Measurements from ENCODE around the gene SPATA45.
"Not testable (repeated sequence)": the region's sequence is repeated elsewhere in the genome, so short reads cannot be mapped to it uniquely, and the experiment has no call there.

The SPATA45 gene

DNA sequence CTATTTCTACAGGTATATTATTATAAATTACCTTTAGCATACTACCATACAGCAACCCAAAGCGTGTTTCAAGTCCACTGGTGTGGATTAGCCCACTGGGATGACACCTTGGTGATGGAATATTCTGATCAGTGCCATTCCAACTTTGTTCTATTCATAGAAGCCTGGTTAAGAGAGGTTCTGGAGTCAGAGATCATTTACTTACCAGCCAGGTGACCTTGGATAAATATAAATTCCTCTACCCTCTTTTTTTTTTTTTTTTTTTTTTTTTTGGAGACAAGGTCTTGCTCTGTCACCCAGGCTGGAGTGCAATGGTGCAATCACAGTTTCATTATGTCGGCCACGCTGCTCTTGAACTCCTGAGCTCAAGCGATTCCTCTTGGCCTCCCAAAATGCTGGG, at the start of gene SPATA45:
Gene SPATA45 (minus strand): TSS at position 101 of the 400 bp plus-strand sequence. CDS start 11,500 bp downstream, outside the sequence.
- no peak for DNase-seq

DNA sequence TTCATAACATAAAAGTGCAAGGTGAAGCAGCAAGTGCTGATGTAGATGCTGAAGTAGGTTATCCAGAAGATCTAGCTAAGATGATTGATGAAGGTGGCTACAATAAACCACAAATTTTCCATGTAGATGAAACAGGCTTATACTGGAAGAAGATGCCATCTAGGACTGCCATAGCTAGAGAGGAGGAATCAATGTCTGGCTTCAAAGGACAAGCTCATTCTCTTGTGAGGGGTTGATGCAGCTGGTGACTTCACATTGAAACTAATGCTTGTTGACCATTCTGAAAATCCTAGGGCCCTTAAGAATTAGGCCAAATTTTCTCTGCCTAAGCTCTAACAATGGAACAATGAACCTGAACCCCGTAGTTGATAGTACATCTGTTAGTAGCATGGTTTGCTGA, 44.7 kb upstream of the SPATA45 start:
- DNase-seq, result no peak

DNA sequence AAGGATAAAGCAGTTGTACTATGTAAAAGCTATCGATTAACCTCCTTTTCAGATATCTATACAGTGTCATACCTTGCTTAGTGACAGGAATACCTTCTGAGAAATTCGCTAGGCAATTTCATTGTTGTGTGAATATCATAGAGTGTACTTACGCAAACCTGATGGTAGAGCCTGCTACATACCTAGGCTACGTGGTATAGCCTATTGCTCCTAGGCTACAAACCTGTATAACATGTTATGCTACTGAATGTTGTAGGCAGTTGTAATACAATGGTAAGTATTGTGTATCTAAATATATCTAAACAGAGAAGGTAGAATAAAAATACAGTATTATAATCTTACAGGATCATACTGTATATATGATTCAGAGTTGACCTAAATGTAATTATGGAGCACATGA, 37.1 kb upstream of the SPATA45 start:
- no peak for DNase-seq

DNA sequence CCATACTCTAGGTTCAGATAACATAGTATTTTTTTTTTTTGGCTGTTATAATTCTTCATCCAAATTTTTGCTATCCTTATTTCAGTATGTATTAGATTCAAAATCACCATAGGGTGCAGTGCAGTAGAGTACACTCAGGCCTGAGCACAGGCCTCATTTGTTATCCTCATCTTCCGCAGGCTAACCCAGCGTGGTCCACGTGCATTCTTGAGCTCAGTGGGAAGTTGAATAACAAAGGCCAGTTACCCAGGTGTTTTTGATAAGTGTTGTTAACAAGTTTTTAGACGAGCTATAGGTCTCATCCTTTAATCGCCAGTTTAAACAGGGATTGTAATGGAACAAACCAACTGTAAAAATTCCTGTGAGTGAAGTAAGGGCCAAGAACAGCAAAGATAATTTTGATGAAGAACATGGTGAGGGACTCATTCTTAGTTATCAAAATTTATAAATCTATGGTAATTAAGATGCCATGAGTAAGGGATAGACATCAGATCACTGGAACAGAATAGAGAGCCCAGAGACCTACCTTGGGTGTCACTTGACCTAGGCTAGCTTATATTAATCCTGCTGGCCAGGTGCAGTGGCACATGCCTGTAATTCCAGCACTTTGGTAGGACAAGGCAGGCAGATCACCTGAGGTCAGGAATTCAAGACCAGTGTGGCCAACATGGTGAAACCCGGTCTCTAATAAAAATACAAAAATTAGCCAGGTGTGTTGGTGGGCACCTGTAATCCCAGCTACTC, 32.7 kb upstream of the SPATA45 start:
- DNase-seq, result no peak

DNA sequence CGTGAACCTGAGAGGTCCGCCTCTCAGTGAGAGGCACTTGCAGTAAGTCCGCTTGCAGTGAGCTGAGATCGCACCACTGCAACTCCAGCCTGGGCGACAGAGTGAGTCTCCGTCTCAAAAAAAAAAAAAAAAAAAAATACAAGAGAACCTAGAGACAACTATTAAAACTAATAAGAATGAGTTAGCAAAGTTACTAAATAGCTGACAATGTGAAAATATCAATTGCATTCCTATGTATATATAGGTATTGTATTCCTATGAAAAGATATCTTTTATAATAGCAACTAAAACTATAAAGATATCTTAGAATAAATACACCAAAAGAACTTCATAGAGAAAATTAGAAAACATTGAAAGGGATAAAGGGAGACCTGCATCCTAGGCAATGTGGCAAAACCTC, 31.0 kb upstream of the SPATA45 start:
- DNase-seq, result no peak

DNA sequence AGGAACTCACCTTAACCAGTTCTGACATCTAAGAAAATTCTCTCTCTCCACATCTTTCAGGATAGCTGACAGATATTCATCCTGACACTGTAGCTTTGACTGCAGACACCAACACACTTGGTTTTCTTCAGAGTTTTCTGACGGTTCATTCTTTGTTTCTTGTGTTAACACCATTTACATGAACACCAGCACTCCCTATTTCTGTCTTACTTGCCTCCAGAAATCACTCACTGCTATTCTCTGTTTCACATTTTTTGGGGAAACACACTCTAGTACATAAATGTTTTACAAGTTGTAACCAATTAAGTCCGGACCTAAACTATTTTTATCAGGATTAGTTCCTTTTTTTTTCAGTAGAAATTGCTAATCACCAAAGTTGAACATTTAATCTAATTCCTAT, 26.1 kb upstream of the SPATA45 start:
- no peak for DNase-seq

DNA sequence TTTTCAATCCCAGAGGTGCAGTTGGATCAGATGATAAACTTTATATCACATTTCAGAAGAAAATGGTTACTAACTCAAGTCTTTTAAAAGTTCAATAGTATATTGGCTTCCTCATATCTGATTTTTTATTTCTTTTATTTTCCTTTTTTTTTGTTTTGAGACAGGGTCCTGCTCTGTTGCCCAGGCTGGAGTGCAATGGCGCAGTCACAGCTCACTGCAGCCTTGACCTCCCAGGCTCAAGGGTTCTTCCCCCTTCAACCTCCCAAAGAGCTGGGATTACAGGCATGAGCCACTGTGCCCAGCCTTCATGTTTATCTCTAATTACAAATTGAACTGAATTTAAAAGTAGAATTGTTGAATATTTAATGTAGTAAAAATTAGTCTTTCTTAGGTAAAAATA, 24.5 kb upstream of the SPATA45 start:
- no peak for DNase-seq

DNA sequence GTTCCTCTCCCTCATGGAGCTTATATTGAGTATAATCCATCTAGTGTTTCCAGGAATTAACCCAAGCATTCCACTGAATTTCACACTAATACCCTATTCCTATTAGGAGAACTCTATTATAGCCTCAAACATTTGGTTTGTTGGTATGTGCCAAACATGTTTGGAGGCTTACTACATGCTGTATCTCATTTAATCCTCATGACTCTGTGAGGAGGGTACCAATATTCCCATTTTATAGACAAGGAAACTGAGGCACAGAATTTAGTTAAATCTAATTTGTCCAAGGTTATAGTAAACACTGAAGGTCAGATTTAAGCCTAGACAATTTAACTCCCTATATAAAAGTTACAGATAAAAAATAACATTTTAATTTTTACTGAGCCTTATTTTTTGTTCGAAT, 19.7 kb upstream of the SPATA45 start:
- DNase-seq, result no peak

DNA sequence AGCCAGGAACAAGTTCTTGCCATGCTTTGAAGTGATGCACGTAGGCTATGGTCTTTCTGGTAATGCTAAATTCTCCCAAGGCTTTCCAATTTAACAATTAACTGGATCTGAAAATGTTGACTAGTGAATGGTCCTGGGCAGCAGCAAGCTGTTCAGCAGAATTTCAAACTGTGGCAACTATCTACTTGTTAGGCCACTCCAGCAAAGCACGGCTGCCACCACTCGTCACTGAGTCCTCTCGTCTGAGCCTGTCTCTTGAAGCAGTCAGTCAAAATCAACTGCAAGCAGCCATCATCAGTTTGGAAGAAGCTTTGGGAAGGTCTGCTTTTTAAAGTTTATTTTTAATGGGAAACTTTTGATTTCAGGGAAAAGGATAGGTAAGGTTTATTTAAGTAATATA, 16.8 kb upstream of the SPATA45 start:
- no peak for DNase-seq

DNA sequence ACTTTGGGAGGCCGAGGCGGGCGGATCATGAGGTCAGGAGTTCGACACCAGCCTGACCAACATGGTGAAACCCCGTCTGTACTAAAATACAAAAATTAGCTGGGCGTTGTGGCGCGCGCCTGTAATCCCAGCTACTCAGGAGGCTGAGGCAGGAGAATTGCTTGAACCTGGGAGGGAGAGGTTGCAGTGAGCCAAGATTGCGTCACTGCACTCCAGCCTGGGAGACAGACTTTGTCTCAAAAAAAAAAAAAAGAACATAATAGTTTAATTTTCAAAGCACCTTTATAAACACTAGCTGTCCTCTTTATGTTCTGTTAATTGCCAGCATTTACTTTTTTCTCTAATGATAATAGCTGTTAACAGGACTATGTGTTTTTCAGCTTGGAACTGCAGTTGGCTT, 15.9 kb upstream of the SPATA45 start:
- DNase-seq, result not testable (repeated sequence)

DNA sequence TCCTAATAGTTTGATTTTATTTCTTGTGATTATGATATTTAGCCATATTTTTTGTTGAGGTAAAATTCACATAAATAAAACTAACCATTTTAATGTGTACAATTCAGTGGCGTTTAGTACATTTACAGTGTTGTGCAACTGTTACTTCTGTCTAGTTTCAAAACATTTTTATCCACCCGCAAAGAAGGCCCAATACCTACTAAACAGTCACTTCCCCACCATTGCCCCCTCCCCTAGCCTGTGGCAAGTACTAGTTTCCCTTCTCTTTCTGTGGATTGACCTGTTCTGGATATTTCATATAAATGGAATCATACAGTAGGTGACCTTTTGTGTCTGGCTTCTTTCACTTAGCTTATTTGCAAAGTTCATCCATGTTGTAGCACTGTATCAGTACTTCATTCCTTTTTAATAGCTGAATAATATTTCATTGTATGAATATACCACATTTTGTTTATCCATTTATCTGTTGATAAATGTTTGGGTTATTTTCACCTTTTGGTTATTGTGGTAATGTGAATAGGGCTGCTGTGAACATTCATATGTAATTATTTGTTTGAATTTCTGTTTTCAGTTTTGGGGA, 14.8 kb upstream of the SPATA45 start:
- no peak for DNase-seq

DNA sequence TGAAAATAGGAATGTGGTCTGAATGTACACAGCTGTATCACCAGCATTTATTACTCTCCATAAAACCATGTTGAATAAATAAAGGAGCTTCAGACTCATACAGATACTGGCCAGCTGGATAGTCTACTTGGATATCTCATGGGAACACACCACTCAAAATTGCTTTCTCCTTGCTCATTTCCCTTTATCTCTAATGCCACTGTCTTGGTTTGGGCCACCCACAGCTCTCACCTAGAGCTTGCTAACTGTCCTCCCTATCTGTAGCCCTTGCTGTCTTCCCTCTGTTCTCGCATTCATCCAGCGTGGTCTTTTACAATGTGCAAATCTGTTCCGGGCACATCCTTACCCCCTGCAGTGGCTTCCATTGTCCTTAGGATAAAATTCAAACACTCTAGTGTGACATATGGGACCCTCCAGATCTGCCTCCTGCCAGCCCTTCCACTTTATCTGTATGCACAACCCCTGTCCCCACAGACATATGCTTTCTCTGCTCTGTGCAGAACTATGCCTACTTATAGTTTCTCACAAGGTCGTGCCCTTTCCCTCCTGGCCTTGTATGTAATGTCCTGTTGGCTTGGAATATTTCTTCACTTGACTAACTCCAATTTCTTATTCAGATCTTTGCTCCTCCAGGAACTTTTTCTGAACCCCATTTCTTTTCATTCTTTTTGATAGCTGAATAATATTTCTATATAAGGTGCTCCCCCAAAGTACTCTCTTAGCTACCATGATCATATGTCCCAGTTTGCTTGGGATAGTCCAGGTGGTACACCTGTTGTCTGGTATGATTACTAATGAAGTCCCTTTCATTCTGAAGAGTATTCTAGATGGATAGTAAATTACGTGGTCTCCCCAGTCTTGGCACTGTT, 13.5 kb upstream of the SPATA45 start:
- DNase-seq, result no peak

DNA sequence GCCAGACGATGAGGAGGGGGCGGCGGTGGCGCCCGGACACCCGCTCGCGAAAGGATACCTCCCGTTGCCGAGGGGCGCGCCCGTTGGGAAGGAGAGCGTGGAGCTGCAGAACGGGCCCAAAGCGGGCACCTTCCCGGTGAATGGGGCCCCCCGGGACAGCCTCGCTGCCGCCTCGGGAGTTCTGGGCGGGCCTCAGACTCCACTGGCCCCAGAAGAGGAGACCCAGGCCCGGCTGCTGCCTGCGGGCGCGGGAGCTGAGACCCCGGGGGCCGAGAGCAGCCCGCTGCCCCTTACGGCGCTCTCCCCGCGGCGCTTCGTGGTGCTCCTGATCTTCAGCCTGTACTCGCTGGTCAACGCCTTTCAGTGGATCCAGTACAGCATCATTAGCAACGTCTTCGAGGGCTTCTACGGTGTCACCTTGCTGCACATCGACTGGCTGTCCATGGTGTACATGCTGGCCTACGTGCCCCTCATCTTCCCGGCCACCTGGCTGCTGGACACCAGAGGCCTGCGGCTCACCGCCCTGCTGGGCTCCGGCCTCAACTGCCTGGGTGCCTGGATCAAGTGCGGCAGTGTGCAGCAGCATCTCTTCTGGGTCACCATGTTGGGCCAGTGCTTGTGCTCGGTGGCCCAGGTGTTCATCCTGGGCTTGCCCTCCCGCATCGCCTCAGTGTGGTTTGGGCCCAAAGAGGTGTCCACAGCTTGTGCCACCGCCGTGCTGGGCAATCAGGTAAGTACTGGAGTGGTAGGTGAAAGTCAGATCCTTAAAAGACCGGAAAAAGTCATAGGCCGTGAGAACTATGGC, 11.2 kb upstream of the SPATA45 start:
- DNase-seq, result peak; percentile 70

DNA sequence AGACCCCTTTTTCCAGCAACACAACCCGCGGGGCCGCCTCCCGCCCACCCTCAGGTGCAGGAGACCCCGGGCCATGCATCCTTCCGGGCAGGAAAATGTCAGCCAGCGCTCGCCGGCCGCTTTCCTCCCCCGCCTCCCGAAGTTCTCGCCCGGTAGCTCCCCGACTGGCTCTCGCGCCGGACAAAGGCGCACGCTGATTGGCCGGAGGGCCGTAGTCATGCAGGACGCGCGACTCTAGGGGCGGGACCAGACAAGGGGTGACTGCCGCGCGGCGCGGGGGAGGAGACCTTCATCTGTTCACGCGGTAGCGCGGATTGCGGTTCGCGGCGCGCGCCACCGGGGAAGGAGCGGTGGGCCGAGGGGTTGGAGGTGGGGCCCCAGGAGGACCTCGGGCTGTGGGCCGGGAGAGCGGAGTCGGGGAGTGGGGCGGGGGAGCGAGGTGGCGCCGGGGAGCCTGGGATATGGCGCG, 10.6 kb upstream of the SPATA45 start, which contains the start of gene FLVCR1:
Gene FLVCR1 (plus strand): TSS at position 284 of the 469 bp plus-strand sequence. CDS start 178 bp downstream, at position 462.
- DNase-seq, result peak; percentile 84

DNA sequence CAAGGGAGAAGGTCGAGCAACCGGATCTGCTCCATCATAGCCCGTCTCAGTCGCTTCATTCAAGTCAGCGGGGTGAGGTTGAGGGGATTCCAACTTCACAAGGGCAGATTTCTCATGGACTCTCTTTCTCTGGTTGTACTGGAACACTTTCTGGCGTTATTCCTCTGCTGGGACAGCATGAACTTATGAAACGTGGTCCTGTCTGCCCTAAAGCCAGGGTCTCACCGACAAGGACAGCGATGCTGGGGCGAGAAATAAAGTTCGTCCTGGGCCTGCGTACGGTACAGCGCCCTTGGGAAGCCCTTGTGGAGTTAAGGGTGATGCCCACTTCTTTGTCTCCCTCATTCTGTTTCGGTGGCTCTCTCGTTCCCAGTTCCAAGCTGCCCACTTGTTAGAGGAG, 9.3 kb upstream of the SPATA45 start:
- DNase-seq, result no peak

DNA sequence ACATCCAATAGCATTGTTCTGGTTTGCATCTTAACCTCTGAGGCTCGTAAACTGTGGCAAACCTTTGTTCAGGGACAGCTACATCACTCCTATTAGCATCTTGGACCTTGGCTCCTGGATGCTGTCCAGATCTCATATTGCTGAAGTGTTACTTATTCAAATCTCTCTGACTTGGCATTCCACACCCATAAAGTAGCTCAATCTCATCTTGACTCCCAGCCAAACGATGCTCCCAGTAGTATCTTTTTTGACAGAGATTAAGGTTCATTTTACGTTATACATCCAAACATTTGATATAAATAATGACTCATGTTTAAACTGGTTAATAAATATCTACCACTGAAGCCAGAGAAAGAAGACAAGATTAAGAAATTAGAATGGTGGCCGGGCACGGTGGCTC, 6.2 kb upstream of the SPATA45 start:
- no peak for DNase-seq

DNA sequence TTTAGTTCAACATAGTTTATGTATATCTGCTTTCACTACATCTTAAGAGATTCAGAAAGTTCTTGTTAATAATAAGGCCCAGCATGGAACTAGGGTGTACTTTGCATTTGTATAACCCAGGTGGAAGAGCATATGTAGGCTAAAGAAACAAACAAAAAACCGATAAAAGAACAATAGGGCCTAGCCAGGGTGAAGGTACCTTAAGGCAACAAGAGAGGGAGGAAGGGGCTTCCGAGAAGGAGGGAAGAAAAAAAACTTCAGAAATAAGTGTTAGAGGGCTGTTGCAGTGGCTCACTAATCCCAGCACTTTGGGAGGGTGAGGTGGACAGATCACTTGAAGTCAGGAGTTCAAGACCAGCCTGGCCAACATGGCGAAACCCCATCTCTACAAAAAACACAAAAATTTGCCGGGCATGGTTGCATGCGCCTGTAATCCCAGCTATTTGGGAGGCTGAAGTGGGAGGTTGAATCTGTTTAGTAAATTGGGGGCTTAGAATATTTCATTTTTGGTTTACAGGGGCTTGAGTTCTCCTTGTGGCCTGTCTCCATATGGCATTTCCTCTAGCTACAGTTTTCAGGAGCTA, 4.7 kb upstream of the SPATA45 start:
- no peak for DNase-seq

DNA sequence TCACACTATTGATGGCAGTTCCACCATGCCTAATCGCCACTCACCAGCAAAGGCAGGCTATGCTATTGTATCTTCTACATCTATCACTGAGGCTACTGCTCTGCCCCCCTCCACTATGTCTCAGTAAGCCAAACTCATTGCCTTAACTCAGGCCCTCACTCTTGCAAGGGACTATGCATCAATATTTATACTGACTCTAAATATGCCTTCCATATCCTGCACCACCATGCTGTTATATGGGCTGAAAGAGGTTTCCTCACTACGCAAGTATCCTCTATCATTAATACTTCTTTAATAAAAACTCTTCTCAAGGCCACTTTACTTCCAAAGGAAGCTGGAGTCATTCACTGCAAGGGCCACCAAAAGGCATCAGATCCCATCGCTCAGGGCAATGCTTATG, 2.9 kb downstream of the SPATA45 start:
- DNase-seq, result not testable (repeated sequence)

DNA sequence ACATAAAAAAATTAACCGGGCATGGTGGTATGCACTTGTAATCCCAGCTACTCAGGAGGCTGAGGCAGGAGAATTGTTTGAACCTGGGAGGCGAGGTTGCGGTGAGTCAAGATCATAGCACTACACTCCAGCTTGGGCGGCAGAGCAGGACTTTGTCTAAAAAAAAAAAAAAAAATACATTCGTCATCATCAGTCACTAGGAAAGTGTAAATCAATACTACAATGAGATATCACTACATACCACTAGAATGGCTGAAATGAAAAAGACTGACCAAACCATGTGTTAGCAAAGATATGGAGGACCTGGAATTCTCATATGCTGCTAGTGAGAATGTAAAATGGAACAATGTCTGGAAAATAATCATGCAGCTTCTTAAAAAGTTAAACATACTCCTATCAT, 9.3 kb downstream of the SPATA45 start:
- no peak for DNase-seq

DNA sequence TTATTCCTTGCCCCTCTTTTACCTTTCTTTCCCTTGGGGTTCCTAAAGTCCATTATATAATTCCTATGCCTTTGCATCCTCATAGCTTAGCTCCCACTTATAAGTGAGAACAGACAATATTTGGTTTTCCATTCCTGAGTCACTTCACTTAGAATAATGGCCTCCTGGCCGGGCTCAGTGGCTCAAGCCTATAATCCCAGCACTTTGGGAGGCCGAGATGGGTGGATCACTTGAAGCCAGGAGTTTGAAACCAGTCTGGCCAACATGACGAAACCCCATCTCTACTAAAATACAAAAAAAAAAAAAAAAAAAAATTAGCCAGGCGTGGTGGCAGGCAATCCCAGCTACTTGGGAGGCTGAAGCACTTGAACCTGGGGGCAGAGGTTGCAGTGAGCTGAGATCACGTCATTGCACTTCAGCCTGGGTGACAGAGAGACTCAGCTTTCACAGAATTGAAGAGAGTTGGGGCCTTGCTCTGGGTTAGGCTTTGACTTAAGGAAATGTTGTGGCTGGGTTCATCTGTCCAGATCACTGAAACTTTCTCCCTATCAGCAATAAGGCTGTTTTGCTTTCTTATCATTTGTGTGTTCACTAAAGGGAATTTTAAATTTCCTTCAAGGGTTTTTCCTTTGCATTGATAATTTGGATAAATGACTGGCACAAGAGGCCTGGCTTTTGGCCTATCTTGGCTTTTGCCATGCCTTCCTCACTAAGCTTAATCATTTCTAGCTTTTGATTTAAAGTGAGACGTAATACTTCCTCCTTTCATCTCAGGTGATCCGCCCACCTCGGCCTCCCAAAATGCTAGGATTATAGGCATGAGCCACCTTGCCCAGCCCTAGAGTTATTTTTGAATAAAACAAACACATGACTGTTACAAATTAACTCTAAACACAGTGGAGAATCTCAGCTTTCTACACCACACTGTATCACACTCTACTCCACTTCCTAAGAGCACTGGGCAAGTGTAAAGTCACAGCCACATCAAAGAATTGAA, 13.9 kb downstream of the SPATA45 start:
- DNase-seq, result not testable (repeated sequence)

DNA sequence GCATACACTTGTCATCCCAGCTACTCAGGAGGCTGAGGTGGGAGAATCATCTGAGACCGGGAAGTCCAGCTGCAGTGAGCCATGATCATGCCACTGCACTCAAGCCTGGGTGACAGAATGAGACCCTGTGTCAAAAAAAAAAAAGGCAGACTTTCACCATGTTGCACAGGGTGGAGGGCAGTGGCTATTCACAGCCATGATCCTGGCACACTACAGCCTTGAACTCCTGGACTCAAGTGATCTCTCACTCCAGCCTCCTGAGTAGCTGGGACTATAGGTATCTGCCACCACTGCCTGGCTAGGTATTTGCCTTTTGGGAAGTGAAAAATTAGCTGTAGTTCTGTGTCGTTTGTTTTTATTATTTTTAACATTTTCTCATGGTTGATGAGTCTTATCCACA, 19.1 kb downstream of the SPATA45 start:
- no peak for DNase-seq
